Measurements from ENCODE around the gene TPO.
"Not testable (repeated sequence)": the region's sequence is repeated elsewhere in the genome, so short reads cannot be mapped to it uniquely, and the experiment has no call there.

The TPO gene

DNA sequence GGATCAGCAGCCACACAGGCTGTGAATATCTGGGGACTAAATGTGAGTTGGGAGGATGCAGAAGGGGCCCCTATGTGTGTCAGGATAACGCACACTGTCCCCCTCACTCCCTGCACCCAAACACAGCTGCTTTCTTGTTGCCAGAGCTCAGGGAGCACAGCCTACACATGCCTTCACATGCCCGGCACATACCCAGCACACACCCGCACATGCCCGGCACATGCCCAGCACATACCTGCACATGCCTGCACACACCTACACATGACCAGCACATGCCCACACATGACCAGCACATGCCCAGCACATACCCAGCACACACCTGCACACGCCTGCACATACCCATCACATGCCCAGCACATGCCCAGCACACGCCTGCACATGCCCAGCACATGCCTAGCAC is 75.6 kb downstream of the TPO start:
- WGBS (ENCODE audit: insufficient coverage) = 100% methylated on average over 3 of the region's 6 CpGs
- ChIA-PET CTCF (interaction anchor here (1.6 kb wide), 1 partner anchor 63 kb away, joined by 3 read pairs; no protein-coding TSS in a partner anchor), POLR2A (no interaction called here)
- Histone ChIP-seq H3K27me3 (replicated peaks in 2 of 5; ENCODE audit: control insufficient read depth in 4 of 5, insufficient read depth in 5 of 5, low read length in 4 of 5) (no peaks in the 10 kb centered on the region), H3K36me3 (ENCODE audit: control insufficient read depth in 4 of 4, insufficient read depth in 4 of 4, low read length in 3 of 4) (no peaks in the 10 kb centered on the region), H3K4me1 (ENCODE audit: control extremely low read depth in 1 of 4, control insufficient read depth in 4 of 4, insufficient read depth in 4 of 4, low read length in 3 of 4) (no peaks in the 10 kb centered on the region), H3K9me3 (ENCODE audit: control extremely low read depth in 1 of 5, control insufficient read depth in 4 of 5, insufficient read depth in 2 of 5, low read depth in 1 of 5, low read length in 4 of 5) (no peaks in the 10 kb centered on the region), H3K27ac (ENCODE audit: insufficient read depth in 1 of 2, low read depth in 1 of 2, low read length in 2 of 2, poor library complexity in 1 of 2, severe bottlenecking in 2 of 2) (no peak overlapping the region), H3K4me3 (ENCODE audit: control insufficient read depth in 1 of 7, extremely low read depth in 1 of 7, insufficient read depth in 4 of 7, low read depth in 2 of 7, low read length in 6 of 7) (no peak overlapping the region)
- no peak for DNase-seq

- 97% methylated on average over 9 of the region's 9 CpGs for WGBS (ENCODE audit: insufficient coverage)
- no peak for DNase-seq
- Histone ChIP-seq H3K36me3 (ENCODE audit: control insufficient read depth in 4 of 4, insufficient read depth in 4 of 4, low read length in 3 of 4) (no peaks in the 10 kb centered on the region), H3K27ac (ENCODE audit: insufficient read depth in 1 of 2, low read depth in 1 of 2, low read length in 2 of 2, poor library complexity in 1 of 2, severe bottlenecking in 2 of 2) (no peak overlapping the region), H3K27me3 (replicated peaks in 2 of 5; ENCODE audit: control insufficient read depth in 4 of 5, insufficient read depth in 5 of 5, low read length in 4 of 5) (no peaks in the 10 kb centered on the region), H3K4me1 (ENCODE audit: control extremely low read depth in 1 of 4, control insufficient read depth in 4 of 4, insufficient read depth in 4 of 4, low read length in 3 of 4) (no peaks in the 10 kb centered on the region), H3K4me3 (ENCODE audit: control insufficient read depth in 1 of 7, extremely low read depth in 1 of 7, insufficient read depth in 4 of 7, low read depth in 2 of 7, low read length in 6 of 7) (no peak overlapping the region), H3K9me3 (ENCODE audit: control extremely low read depth in 1 of 5, control insufficient read depth in 4 of 5, insufficient read depth in 2 of 5, low read depth in 1 of 5, low read length in 4 of 5) (no peaks in the 10 kb centered on the region)
- ChIA-PET CTCF (no interaction called here), POLR2A (no interaction called here)
Observed at GRCh38 chr2:1489486-1489885, 76.2 kb downstream of the TPO start.

DNA sequence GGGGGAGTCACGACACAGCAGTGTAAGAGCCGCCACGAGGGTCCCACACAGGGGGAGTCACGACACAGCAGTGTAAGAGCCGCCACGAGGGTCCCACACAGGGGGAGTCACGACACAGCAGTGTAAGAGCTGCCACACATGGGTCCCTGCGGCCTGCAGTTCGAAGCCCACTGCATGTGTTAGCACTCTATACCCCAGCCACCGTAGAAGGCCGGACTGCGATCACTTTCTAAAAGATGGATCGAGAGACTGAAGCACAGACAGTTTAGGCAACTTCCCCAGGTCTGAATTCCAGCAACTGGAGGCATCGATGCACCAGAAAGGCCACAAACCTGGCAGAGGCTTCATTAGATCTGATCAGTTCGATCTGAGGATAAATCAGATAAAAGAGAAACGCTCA is 77.1 kb downstream of the TPO start:
- H3K36me3 ChIP-seq (ENCODE audit: control insufficient read depth in 4 of 4, insufficient read depth in 4 of 4, low read length in 3 of 4); H3K9me3 ChIP-seq (ENCODE audit: control extremely low read depth in 1 of 5, control insufficient read depth in 4 of 5, insufficient read depth in 2 of 5, low read depth in 1 of 5, low read length in 4 of 5); H3K4me1 ChIP-seq (ENCODE audit: control extremely low read depth in 1 of 4, control insufficient read depth in 4 of 4, insufficient read depth in 4 of 4, low read length in 3 of 4); H3K27ac ChIP-seq (ENCODE audit: insufficient read depth in 1 of 2, low read depth in 1 of 2, low read length in 2 of 2, poor library complexity in 1 of 2, severe bottlenecking in 2 of 2); H3K4me3 ChIP-seq (ENCODE audit: control insufficient read depth in 1 of 7, extremely low read depth in 1 of 7, insufficient read depth in 4 of 7, low read depth in 2 of 7, low read length in 6 of 7); H3K27me3 ChIP-seq (replicated peaks in 2 of 5; ENCODE audit: control insufficient read depth in 4 of 5, insufficient read depth in 5 of 5, low read length in 4 of 5); DNase-seq; POLR2A ChIA-PET; CTCF ChIA-PET: not testable (repeated sequence)
- WGBS (ENCODE audit: insufficient coverage) = 97% methylated on average over 10 of the region's 16 CpGs

DNA sequence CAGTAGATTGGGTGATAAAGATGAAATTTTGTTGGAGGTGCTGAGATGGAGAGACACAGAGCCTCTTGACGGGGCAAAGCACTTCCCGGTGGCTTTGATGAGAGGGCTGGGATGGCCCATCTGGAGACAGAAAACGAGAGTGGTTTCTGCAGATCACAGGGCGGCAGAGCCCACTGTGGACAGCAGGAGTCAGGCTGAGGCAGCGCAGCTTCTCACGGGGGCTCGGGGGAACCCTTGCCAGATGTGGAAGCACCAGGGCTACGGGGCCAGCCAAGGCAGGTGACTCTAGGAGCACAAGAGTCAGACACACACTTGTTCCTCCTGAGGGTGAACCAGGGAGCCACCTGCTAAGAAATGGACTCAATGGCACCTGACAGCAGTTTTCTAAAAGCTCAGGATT is 78.5 kb downstream of the TPO start:
- ChIA-PET CTCF (interaction anchor here (1.4 kb wide), 1 partner anchor 53 kb away, joined by 3 read pairs; no protein-coding TSS in a partner anchor), POLR2A (no interaction called here)
- no peak for DNase-seq
- Histone ChIP-seq H3K4me1 (ENCODE audit: control extremely low read depth in 1 of 4, control insufficient read depth in 4 of 4, insufficient read depth in 4 of 4, low read length in 3 of 4) (no peaks in the 10 kb centered on the region), H3K9me3 (ENCODE audit: control extremely low read depth in 1 of 5, control insufficient read depth in 4 of 5, insufficient read depth in 2 of 5, low read depth in 1 of 5, low read length in 4 of 5) (no peaks in the 10 kb centered on the region), H3K27me3 (replicated peaks in 2 of 5; ENCODE audit: control insufficient read depth in 4 of 5, insufficient read depth in 5 of 5, low read length in 4 of 5) (peaks cover 0 to 5% (median 0%) of the 10 kb centered on the region in 5 experiments), H3K4me3 (ENCODE audit: control insufficient read depth in 1 of 7, extremely low read depth in 1 of 7, insufficient read depth in 4 of 7, low read depth in 2 of 7, low read length in 6 of 7) (no peak overlapping the region), H3K27ac (ENCODE audit: insufficient read depth in 1 of 2, low read depth in 1 of 2, low read length in 2 of 2, poor library complexity in 1 of 2, severe bottlenecking in 2 of 2) (no peak overlapping the region), H3K36me3 (ENCODE audit: control insufficient read depth in 4 of 4, insufficient read depth in 4 of 4, low read length in 3 of 4) (no peaks in the 10 kb centered on the region)
- 87% methylated on average over 8 of the region's 8 CpGs for WGBS (ENCODE audit: insufficient coverage)

GRCh38 chr2:1492231-1492630 is 79.0 kb downstream of the TPO start:
- H3K4me3 ChIP-seq (ENCODE audit: control insufficient read depth in 1 of 7, extremely low read depth in 1 of 7, insufficient read depth in 4 of 7, low read depth in 2 of 7, low read length in 6 of 7); H3K9me3 ChIP-seq (ENCODE audit: control extremely low read depth in 1 of 5, control insufficient read depth in 4 of 5, insufficient read depth in 2 of 5, low read depth in 1 of 5, low read length in 4 of 5); H3K27ac ChIP-seq (ENCODE audit: insufficient read depth in 1 of 2, low read depth in 1 of 2, low read length in 2 of 2, poor library complexity in 1 of 2, severe bottlenecking in 2 of 2); POLR2A ChIA-PET; CTCF ChIA-PET; H3K36me3 ChIP-seq (ENCODE audit: control insufficient read depth in 4 of 4, insufficient read depth in 4 of 4, low read length in 3 of 4); DNase-seq; H3K4me1 ChIP-seq (ENCODE audit: control extremely low read depth in 1 of 4, control insufficient read depth in 4 of 4, insufficient read depth in 4 of 4, low read length in 3 of 4): not testable (repeated sequence)
- 93% methylated on average over 5 of the region's 9 CpGs for WGBS (ENCODE audit: insufficient coverage)
- H3K27me3 ChIP-seq (replicated peaks in 2 of 5; ENCODE audit: control insufficient read depth in 4 of 5, insufficient read depth in 5 of 5, low read length in 4 of 5) = peaks cover 0 to 10% (median 2%) of the 10 kb centered on the region in 5 experiments

DNA sequence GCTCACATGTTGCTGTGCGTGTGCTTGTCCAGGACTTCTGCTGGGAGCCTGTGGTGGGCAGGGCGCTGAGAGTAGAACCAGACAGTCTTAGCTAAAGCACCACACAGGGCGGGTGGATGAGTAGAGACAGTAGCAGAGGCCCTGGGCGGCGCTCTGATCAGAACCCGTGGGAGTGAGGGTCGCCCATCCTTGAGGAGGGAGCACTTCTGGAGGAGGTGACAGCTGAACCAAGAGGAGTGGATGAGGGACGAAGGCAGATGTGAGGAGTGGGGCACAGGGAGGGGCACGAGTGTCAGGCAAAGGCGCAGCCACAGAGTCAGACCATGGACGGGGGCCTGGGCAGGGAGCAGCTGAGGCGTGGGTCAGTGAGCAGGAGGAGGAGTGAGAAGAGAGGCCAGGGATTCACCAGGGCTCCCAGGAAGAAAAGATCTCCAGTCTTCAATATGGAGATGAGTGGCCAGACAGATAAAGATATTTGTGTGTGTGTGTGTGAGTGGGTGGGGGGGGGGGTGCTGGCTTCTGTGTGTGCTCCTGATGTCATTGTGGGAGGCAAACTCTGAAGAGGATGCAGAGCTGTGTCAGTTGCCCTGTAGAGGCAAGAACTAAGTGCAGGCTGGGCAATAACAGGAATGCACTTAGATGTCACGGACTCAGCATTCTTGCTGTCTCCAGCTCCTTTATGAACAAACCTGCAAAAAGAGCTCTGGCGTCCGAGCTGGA is 79.6 kb downstream of the TPO start:
- ChIA-PET CTCF (no interaction called here), POLR2A (interaction anchor here (0.6 kb wide), 1 partner anchor 262 kb away, joined by 4 read pairs; no protein-coding TSS in a partner anchor)
- Histone ChIP-seq H3K9me3 (ENCODE audit: control extremely low read depth in 1 of 5, control insufficient read depth in 4 of 5, insufficient read depth in 2 of 5, low read depth in 1 of 5, low read length in 4 of 5) (no peaks in the 10 kb centered on the region), H3K4me3 (ENCODE audit: control insufficient read depth in 1 of 7, extremely low read depth in 1 of 7, insufficient read depth in 4 of 7, low read depth in 2 of 7, low read length in 6 of 7) (no peak overlapping the region), H3K36me3 (ENCODE audit: control insufficient read depth in 4 of 4, insufficient read depth in 4 of 4, low read length in 3 of 4) (no peaks in the 10 kb centered on the region), H3K27me3 (replicated peaks in 2 of 5; ENCODE audit: control insufficient read depth in 4 of 5, insufficient read depth in 5 of 5, low read length in 4 of 5) (peaks cover 0 to 11% (median 4%) of the 10 kb centered on the region in 5 experiments), H3K27ac (ENCODE audit: insufficient read depth in 1 of 2, low read depth in 1 of 2, low read length in 2 of 2, poor library complexity in 1 of 2, severe bottlenecking in 2 of 2) (no peak overlapping the region), H3K4me1 (ENCODE audit: control extremely low read depth in 1 of 4, control insufficient read depth in 4 of 4, insufficient read depth in 4 of 4, low read length in 3 of 4) (no peaks in the 10 kb centered on the region)
- WGBS (ENCODE audit: insufficient coverage) = 96% methylated on average over 15 of the region's 15 CpGs
- no peak for DNase-seq

GRCh38 chr2:1493431-1494126 is 80.3 kb downstream of the TPO start:
- CTCF ChIA-PET = no interaction called here
- WGBS (ENCODE audit: insufficient coverage) = 90% methylated on average over 22 of the region's 24 CpGs
- POLR2A ChIA-PET = interaction anchor here (0.6 kb wide), 1 partner anchor 262 kb away, joined by 4 read pairs; no protein-coding TSS in a partner anchor

More at GRCh38 chr2:1493431-1494126, 80.3 kb downstream of the TPO start:
- no peak for DNase-seq
- Histone ChIP-seq H3K4me1 (ENCODE audit: control extremely low read depth in 1 of 4, control insufficient read depth in 4 of 4, insufficient read depth in 4 of 4, low read length in 3 of 4) (no peaks in the 10 kb centered on the region), H3K4me3 (ENCODE audit: control insufficient read depth in 1 of 7, extremely low read depth in 1 of 7, insufficient read depth in 4 of 7, low read depth in 2 of 7, low read length in 6 of 7) (no peak overlapping the region), H3K27me3 (replicated peaks in 2 of 5; ENCODE audit: control insufficient read depth in 4 of 5, insufficient read depth in 5 of 5, low read length in 4 of 5) (peaks cover 0 to 11% (median 4%) of the 10 kb centered on the region in 5 experiments), H3K36me3 (ENCODE audit: control insufficient read depth in 4 of 4, insufficient read depth in 4 of 4, low read length in 3 of 4) (no peaks in the 10 kb centered on the region), H3K27ac (ENCODE audit: insufficient read depth in 1 of 2, low read depth in 1 of 2, low read length in 2 of 2, poor library complexity in 1 of 2, severe bottlenecking in 2 of 2) (no peak overlapping the region), H3K9me3 (ENCODE audit: control extremely low read depth in 1 of 5, control insufficient read depth in 4 of 5, insufficient read depth in 2 of 5, low read depth in 1 of 5, low read length in 4 of 5) (no peaks in the 10 kb centered on the region)

Measured in common myeloid progenitor, CD34-positive (primary cell).